GM21367 (cell line): ENCODE results near the gene PPFIA4.

ENCODE experiments used
- ATAC-seq: cut with Tn5 transposase; IDR thresholded peaks from one replicate; pipeline ENCODE4 v1.9.1; 2021; ENCODE audit not compliant: unreplicated experiment

The PPFIA4 gene

GRCh38 chr1:203081465-203082230, 55.4 kb downstream of the PPFIA4 start:
- no peak for ATAC-seq

GRCh38 chr1:203082231-203082505, 55.9 kb downstream of the PPFIA4 start:
- no peak for ATAC-seq

GRCh38 chr1:203082571-203083462, 56.5 kb downstream of the PPFIA4 start:
- ATAC-seq, result no peak

GRCh38 chr1:203083463-203083921, 57.2 kb downstream of the PPFIA4 start:
- ATAC-seq, result no peak

GRCh38 chr1:203084588-203085527, 58.6 kb downstream of the PPFIA4 start:
- ATAC-seq, result no peak

GRCh38 chr1:203085528-203086406, 59.5 kb downstream of the PPFIA4 start, which contains the start of gene MYOG:
Gene MYOG, minus strand, starts transcription at chr1:203086012. Its CDS starts 51 bp downstream, at chr1:203085961.
- ATAC-seq, result no peak

GRCh38 chr1:203086992-203087763, 60.9 kb downstream of the PPFIA4 start:
- no peak for ATAC-seq

- ATAC-seq, result no peak
Measured at GRCh38 chr1:203088441-203088840, 62.1 kb downstream of the PPFIA4 start.

- no peak for ATAC-seq
Measured at GRCh38 chr1:203089001-203089650, 62.8 kb downstream of the PPFIA4 start.

GRCh38 chr1:203089651-203090045, 63.4 kb downstream of the PPFIA4 start:
- no peak for ATAC-seq

GRCh38 chr1:203090421-203091198, 64.3 kb downstream of the PPFIA4 start:
- no peak for ATAC-seq

- no peak for ATAC-seq
Measured at GRCh38 chr1:203091199-203091477, 64.8 kb downstream of the PPFIA4 start.

GRCh38 chr1:203091761-203092330, 65.6 kb downstream of the PPFIA4 start:
- ATAC-seq, result no peak

- ATAC-seq, result no peak
Measured at GRCh38 chr1:203093754-203094410, 67.6 kb downstream of the PPFIA4 start.

GRCh38 chr1:203095061-203095690, 68.9 kb downstream of the PPFIA4 start:
- ATAC-seq, result no peak

GRCh38 chr1:203096566-203096965, 70.3 kb downstream of the PPFIA4 start:
- no peak for ATAC-seq

GRCh38 chr1:203097001-203097400, 70.7 kb downstream of the PPFIA4 start:
- no peak for ATAC-seq
